ENCODE results near the gene CHDH. TPM values are rescaled to one million over a fixed set of nuclear protein-coding genes. Genes with fewer than 3 reads are reported as not detected.

The CHDH gene
- total and polyA plus RNA-seq, 7 donors, result 0.29 to 6.1 (median 2.0) TPM

GRCh38 chr3:53817211-53817610 is 29.0 kb downstream of the CHDH start:
- Histone ChIP-seq H3K4me1 (peaks cover 13% of the 10 kb centered on the region), H3K27me3 (ENCODE audit: insufficient read depth in 3 of 3, low read length in 2 of 3) (no peaks in the 10 kb centered on the region), H3K9me3 (no peaks in the 10 kb centered on the region), H3K36me3 (ENCODE audit: insufficient read depth in 1 of 2, low read depth in 1 of 2) (peaks cover 0 to 16% of the 10 kb centered on the region in 2 donors), H3K4me3 (no peak overlapping the region), H3K27ac (no peak overlapping the region)
- no peak for TF ChIP-seq CTCF (IDR thresholded peaks at IDR 0.05)
- 88 to 92% (median 90%) methylated on average over 6 of the region's 6 CpGs for WGBS, 3 donors
- DNase-seq (no peak), ATAC-seq (no peak)
- intact Hi-C loops (cut with DNase I), result no loop called here

- intact Hi-C loops (cut with DNase I), result no loop called here
- DNase-seq (no peak), ATAC-seq (no peak)
- H3K36me3 ChIP-seq (ENCODE audit: insufficient read depth in 1 of 2, low read depth in 1 of 2), result peaks cover 0 to 16% of the 10 kb centered on the region in 2 donors
- no peak overlapping the region for H3K4me3 ChIP-seq
- WGBS, 3 donors, result 82 to 88% (median 86%) methylated on average over 4 of the region's 4 CpGs
- no peaks in the 10 kb centered on the region for H3K9me3 ChIP-seq
- TF ChIP-seq CTCF (IDR thresholded peaks at IDR 0.05), result no peak
- no peak overlapping the region for H3K27ac ChIP-seq
- no peaks in the 10 kb centered on the region for H3K27me3 ChIP-seq (ENCODE audit: insufficient read depth in 3 of 3, low read length in 2 of 3)
- H3K4me1 ChIP-seq, result peaks cover 8% of the 10 kb centered on the region
These were observed 29.8 kb downstream of the CHDH start for GRCh38 chr3:53816425-53816824.

- intact Hi-C loops (cut with DNase I), result no loop called here
- Histone ChIP-seq H3K27ac (no peak overlapping the region), H3K4me3 (no peak overlapping the region), H3K9me3 (no peaks in the 10 kb centered on the region), H3K27me3 (ENCODE audit: insufficient read depth in 3 of 3, low read length in 2 of 3) (no peaks in the 10 kb centered on the region), H3K4me1 (peaks cover 6% of the 10 kb centered on the region), H3K36me3 (ENCODE audit: insufficient read depth in 1 of 2, low read depth in 1 of 2) (peaks cover 0 to 16% of the 10 kb centered on the region in 2 donors)
- 94 to 95% (median 94%) methylated on average over 7 of the region's 7 CpGs for WGBS, 3 donors
- ATAC-seq (no peak), DNase-seq (no peak)
- TF ChIP-seq CTCF (IDR thresholded peaks at IDR 0.05), result no peak
These were observed 30.6 kb downstream of the CHDH start for GRCh38 chr3:53815651-53816050.

- H3K27me3 ChIP-seq (ENCODE audit: insufficient read depth in 3 of 3, low read length in 2 of 3), result no peaks in the 10 kb centered on the region
- TF ChIP-seq CTCF (IDR thresholded peaks at IDR 0.05), result no peak
- no peak overlapping the region for H3K4me3 ChIP-seq
- H3K9me3 ChIP-seq, result no peaks in the 10 kb centered on the region
- ATAC-seq, result no peak
- H3K36me3 ChIP-seq (ENCODE audit: insufficient read depth in 1 of 2, low read depth in 1 of 2), result peaks cover 0 to 16% of the 10 kb centered on the region in 2 donors
- no peak for DNase-seq
- peaks cover under 1% of the 10 kb centered on the region for H3K4me1 ChIP-seq
- H3K27ac ChIP-seq, result no peak overlapping the region
- intact Hi-C loops (cut with DNase I), result no loop called here
- WGBS, 3 donors, result 81 to 98% (median 93%) methylated on average over 4 of the region's 4 CpGs
These were observed 31.2 kb downstream of the CHDH start for GRCh38 chr3:53815067-53815466.

GRCh38 chr3:53813876-53814275 is 32.3 kb downstream of the CHDH start:
- H3K9me3 ChIP-seq, result no peaks in the 10 kb centered on the region
- no peaks in the 10 kb centered on the region for H3K4me1 ChIP-seq
- intact Hi-C loops (cut with DNase I), result no loop called here
- H3K27ac ChIP-seq, result no peak overlapping the region
- no peak for DNase-seq
- WGBS, 3 donors, result 83% methylated on average over 10 of the region's 10 CpGs
- TF ChIP-seq CTCF (IDR thresholded peaks at IDR 0.05), result no peak
- ATAC-seq, result no peak
- H3K27me3 ChIP-seq (ENCODE audit: insufficient read depth in 3 of 3, low read length in 2 of 3), result no peaks in the 10 kb centered on the region
- H3K4me3 ChIP-seq, result no peak overlapping the region
- peaks cover 0 to 12% of the 10 kb centered on the region in 2 donors for H3K36me3 ChIP-seq (ENCODE audit: insufficient read depth in 1 of 2, low read depth in 1 of 2)
